A549 (cell line): ENCODE data around the gene DCAF10. TPM values are rescaled to one million over a fixed set of nuclear protein-coding genes. Genes with fewer than 3 reads are reported as not detected.

ENCODE experiments used
- ATAC-seq, 2 experiments: fragments of 200-7000 bp in 1 of 2; fragments of >200 bp in 1 of 2; cut with Nextera tagmentation in 1 of 2; cut with Tn5 transposase in 1 of 2; 3 replicates each; pipeline versions ENCODE4 v1.8.0 to v1.9.1; 2018 to 2020; ENCODE audit warnings: mild to moderate bottlenecking in 1 of 2, moderate library complexity in 1 of 2
- CTCF ChIA-PET: fragments of 300-600 bp; sonication (Branson Sonifier 250); formaldehyde crosslinking; extraction: SDS; loops from one replicate; lab custom pipeline; 2021; ENCODE audit warnings: antibody characterized with exemption, inconsistent platforms; lab: Yijun Ruan, JAX
- POLR2A ChIA-PET: fragments of 350-600 bp; formaldehyde crosslinking; extraction: SDS; loops from one replicate; lab custom pipeline; 2021; ENCODE audit warnings: antibody characterized with exemption, inconsistent platforms; lab: Yijun Ruan, JAX
- DNase-seq, 2 experiments: peaks; one replicate each; pipeline versions ENCODE4 v3.0.0 to v3.0.0-alpha.2; 2011 to 2016; ENCODE audit warnings: low read depth in 1 of 2, low spot score in 1 of 2
- FAIRE-seq: peaks from 2 replicates; lab custom pipeline; 2011; peaks lifted over from hg19 to GRCh38; lab: Jason Lieb, UNC
- H3K27ac ChIP-seq, 2 experiments: fragments of >200 bp; sonication (Bioruptor Twin); formaldehyde crosslinking; 3 replicates each; pipeline ENCODE4 v1.5.1; 2016 to 2017
- H3K4me1 ChIP-seq: fragments of >200 bp; sonication (Bioruptor Twin); formaldehyde crosslinking; 3 replicates; pipeline ENCODE4 v1.6.1; 2016
- H3K4me2 ChIP-seq: fragments of >200 bp; sonication (Bioruptor Twin); formaldehyde crosslinking; 3 replicates; pipeline ENCODE4 v1.6.1; 2016
- H3K4me3 ChIP-seq: fragments of >200 bp; sonication (Bioruptor Twin); formaldehyde crosslinking; 3 replicates; pipeline ENCODE4 v1.5.1; 2016
- H3K9me3 ChIP-seq: fragments of >200 bp; sonication (Bioruptor Twin); formaldehyde crosslinking; 3 replicates; pipeline ENCODE4 v1.6.1; 2016
- ATOH8 ChIP-seq: fragments of 250-450 bp; sonication (Bioruptor Pico); IDR thresholded peaks from 2 replicates; pipeline ENCODE4 v1.5.0; 2020; ENCODE audit warnings: low read depth, mild to moderate bottlenecking, moderate library complexity
- CHD4 ChIP-seq: fragments of 200-600 bp; sonication (generic); IDR thresholded peaks from 2 replicates; pipeline ENCODE4 v1.6.1; 2016; ENCODE audit warnings: antibody characterized with exemption, mild to moderate bottlenecking, borderline replicate concordance
- FOSL2 ChIP-seq, 2 experiments: fragments of 450-650 bp in 1 of 2; fragments of >200 bp in 1 of 2; sonication (Bioruptor Twin) in 1 of 2; formaldehyde crosslinking; IDR thresholded peaks; 2 replicates each; pipeline versions ENCODE4 v1.5.0 to v1.6.1; 2016 to 2020; ENCODE audit warnings: mild to moderate bottlenecking in 1 of 2, moderate library complexity in 1 of 2
- GATA3 ChIP-seq: IDR thresholded peaks from 2 replicates; pipeline ENCODE4 v1.6.1; 2012; ENCODE audit warnings: borderline replicate concordance
- HES2 ChIP-seq: fragments of >200 bp; sonication (Bioruptor Twin); formaldehyde crosslinking; IDR thresholded peaks from 2 replicates; pipeline ENCODE4 v1.6.1; 2016
- KDM1A ChIP-seq: fragments of 200-600 bp; sonication (generic); IDR thresholded peaks from 2 replicates; pipeline ENCODE4 v1.6.1; 2016; ENCODE audit warnings: low read depth, mild to moderate bottlenecking
- MAZ ChIP-seq: fragments of 150-350 bp; IDR thresholded peaks from 2 replicates; pipeline ENCODE4 v1.6.1; 2014; ENCODE audit warnings: antibody characterized with exemption, low read depth, low read length, borderline replicate concordance
- MYC ChIP-seq: IDR thresholded peaks from 2 replicates; pipeline ENCODE4 v1.6.1; 2012; ENCODE audit warnings: mild to moderate bottlenecking, inconsistent platforms, low read length, improper control_type of control experiment, borderline replicate concordance
- NR3C1 ChIP-seq: fragments of >200 bp; sonication (Bioruptor Twin); formaldehyde crosslinking; IDR thresholded peaks from 3 replicates; pipeline ENCODE4 v1.6.1; 2017
- POLR2A ChIP-seq: IDR thresholded peaks from 2 replicates; pipeline ENCODE4 v1.6.1; 2012; ENCODE audit warnings: mild to moderate bottlenecking, low read length
- RAD21 ChIP-seq, 2 experiments: fragments of >200 bp in 1 of 2; sonication (Bioruptor Twin) in 1 of 2; formaldehyde crosslinking in 1 of 2; IDR thresholded peaks in 1 of 2; conservative IDR thresholded peaks in 1 of 2; 2 replicates in 1 of 2; 3 replicates in 1 of 2; pipeline ENCODE4 v1.6.1; 2012 to 2018; ENCODE audit warnings: inconsistent platforms in 1 of 2
- RARB ChIP-seq: fragments of 250-450 bp; sonication (Bioruptor Pico); IDR thresholded peaks from 2 replicates; pipeline ENCODE4 v1.8.0; 2021; ENCODE audit warnings: mild to moderate bottlenecking, moderate library complexity
- RNF2 ChIP-seq: fragments of 200-600 bp; sonication (generic); IDR thresholded peaks from 2 replicates; pipeline ENCODE4 v1.6.1; 2016; ENCODE audit warnings: low read depth, mild to moderate bottlenecking, antibody characterized with exemption, moderate library complexity, borderline replicate concordance
- SMC3 ChIP-seq: fragments of >200 bp; sonication (Bioruptor Twin); formaldehyde crosslinking; IDR thresholded peaks from 3 replicates; pipeline ENCODE4 v1.6.1; 2018; ENCODE audit warnings: inconsistent platforms
- SREBF2 ChIP-seq: fragments of 450-650 bp; IDR thresholded peaks from 2 replicates; pipeline ENCODE4 v1.6.1; 2014; ENCODE audit warnings: mild to moderate bottlenecking, moderate library complexity
- USF2 ChIP-seq: fragments of 450-650 bp; IDR thresholded peaks from 2 replicates; pipeline ENCODE4 v1.6.1; 2014; ENCODE audit warnings: antibody characterized with exemption
- ZFP36 ChIP-seq: fragments of 450-650 bp; IDR thresholded peaks from 2 replicates; pipeline ENCODE4 v1.6.1; 2014; ENCODE audit warnings: borderline replicate concordance; ENCODE audit not compliant: partially characterized antibody
- ZNF302 ChIP-seq: fragments of 250-450 bp; sonication (Bioruptor Pico); IDR thresholded peaks from 2 replicates; pipeline ENCODE4 v1.9.0; 2021; ENCODE audit warnings: inconsistent platforms, mild to moderate bottlenecking, moderate library complexity
- ZSCAN20 ChIP-seq: fragments of 250-450 bp; sonication (Bioruptor Pico); IDR thresholded peaks from 2 replicates; pipeline ENCODE4 v1.8.0; 2022; ENCODE audit warnings: mild to moderate bottlenecking, moderate library complexity
- WGBS: methylation state at CpG from one replicate; pipeline ENCODE4 v1.1.6; 2017; ENCODE audit errors: missing lambda C conversion rate; 5-methylcytosine and 5-hydroxymethylcytosine counted together
- polyA plus RNA-seq, 4 experiments: library from polyadenylated mRNA; depleted of rRNA in 3 of 4; stranded (reverse); fragments of >200 nt; fragmentation: RNase III in 1 of 4; extraction: RNeasy Plus Mini Kit Qiagen cat#74134 plus additional on column Dnase treatment in 1 of 4; gene quantifications; 2 replicates in 3 of 4; 3 replicates in 1 of 4; pipeline ENCODE4 v1.2.3, GENCODE V29; 2011 to 2017

DCAF10 gene
- polyA plus RNA-seq, 2 of the 4 experiments (the other 2 are of a cell fraction), result 11.5 to 25.8 TPM

- H3K4me3 ChIP-seq, result no peak overlapping the region
- TF ChIP-seq FOSL2 (IDR thresholded peaks at IDR 0.05) (peak; percentile 26; the same call in 1 of the 2 replicates), FOSL2 (CRISPR knock-in tag; IDR thresholded peaks at IDR 0.05) (peak; percentile 51), RNF2 (no peak)
- 57% methylated on average over 4 of the region's 4 CpGs for WGBS
- peaks cover 13% of the 10 kb centered on the region for H3K4me1 ChIP-seq
- FAIRE-seq, result no peak
- ChIA-PET CTCF (interaction anchor here (1.2 to 2.0 kb wide), 3 partner anchors 19 to 30 kb away, joined by 3 to 5 read pairs (median 3); no protein-coding TSS in a partner anchor), POLR2A (interaction anchor here (2.5 kb wide), 1 partner anchor 56 kb away, joined by 6 read pairs; the partner anchor contains the start of gene EXOSC3)
- no peaks in the 10 kb centered on the region for H3K9me3 ChIP-seq
- ATAC-seq, result peak in 1 of 2 experiments; percentile 79; a peak in 3 of 6 replicates
- H3K4me2 ChIP-seq, result peak overlapping the region; percentile 16; the same call in 2 of the 3 replicates
- peak in 1 of 2 experiments; percentile 20 for DNase-seq
- H3K27ac ChIP-seq, result no peak overlapping the region
Measured at GRCh38 chr9:37840560-37841194, 40.1 kb downstream of the DCAF10 start.

- CTCF ChIA-PET, result interaction anchor here (1.4 kb wide), 1 partner anchor 28 kb away, joined by 3 read pairs; no protein-coding TSS in a partner anchor
- POLR2A ChIA-PET, result no interaction called here
- no peak overlapping the region for H3K27ac ChIP-seq
- TF ChIP-seq MAZ (no peak), ZFP36 (no peak), RAD21 (conservative IDR thresholded peaks at IDR 0.05 in 1 of 2, IDR thresholded peaks at IDR 0.05 in 1 of 2) (no peak), CHD4 (no peak), ZSCAN20 (no peak), RARB (CRISPR knock-in tag) (no peak), NR3C1 (no peak), GATA3 (no peak), ATOH8 (CRISPR knock-in tag) (no peak)
- TF ChIP-seq, all 56 proteins: peak for 0
- no peak for ATAC-seq
- H3K4me2 ChIP-seq, result no peak overlapping the region
- H3K4me3 ChIP-seq, result no peak overlapping the region
- no peak for DNase-seq
- no peak for FAIRE-seq
- WGBS, result 96% methylated on average over 2 of the region's 2 CpGs
- H3K9me3 ChIP-seq, result no peaks in the 10 kb centered on the region
- no peaks in the 10 kb centered on the region for H3K4me1 ChIP-seq
Measured at GRCh38 chr9:37852222-37852621, 51.6 kb downstream of the DCAF10 start.

- ChIA-PET POLR2A (no interaction called here), CTCF (interaction anchor here (1.1 kb wide), 1 partner anchor 27 kb away, joined by 3 read pairs; no protein-coding TSS in a partner anchor)
- H3K9me3 ChIP-seq, result no peaks in the 10 kb centered on the region
- ATAC-seq, result no peak
- no peaks in the 10 kb centered on the region for H3K4me1 ChIP-seq
- no peak overlapping the region for H3K4me2 ChIP-seq
- WGBS, result 95% methylated on average over 1 of the region's 1 CpG
- DNase-seq, result no peak
- no peak for FAIRE-seq
- H3K27ac ChIP-seq, result no peak overlapping the region
- H3K4me3 ChIP-seq, result no peak overlapping the region
- TF ChIP-seq SMC3 (no peak), RARB (CRISPR knock-in tag) (no peak), MYC (no peak), RNF2 (no peak), GATA3 (no peak), HES2 (no peak), SREBF2 (no peak), KDM1A (no peak), USF2 (no peak), FOSL2 (IDR thresholded peaks at IDR 0.05) (no peak), FOSL2 (CRISPR knock-in tag; IDR thresholded peaks at IDR 0.05) (no peak), RAD21 (conservative IDR thresholded peaks at IDR 0.05 in 1 of 2, IDR thresholded peaks at IDR 0.05 in 1 of 2) (no peak), ZNF302 (CRISPR knock-in tag) (no peak), ATOH8 (CRISPR knock-in tag) (no peak), POLR2A (no peak)
Measured at GRCh38 chr9:37856551-37856950, 56.0 kb downstream of the DCAF10 start.
